ENCODE measurements around the gene RASEF. TPM values are rescaled to one million over a fixed set of nuclear protein-coding genes. Genes with fewer than 3 reads are reported as not detected.

Gene RASEF
- total RNA-seq, 2 experiments from 2014 or later = not detected

- no peaks in the 10 kb centered on the region for H3K27me3 ChIP-seq (ENCODE audit: control insufficient read depth in 1 of 2, insufficient read depth in 2 of 2, low read length in 2 of 2)
- no peaks in the 10 kb centered on the region for H3K27me3 Mint-ChIP-seq
- no peak overlapping the region for H3K27ac Mint-ChIP-seq
- ChIA-PET CTCF (no interaction called here), POLR2A (no interaction called here)
- no peak overlapping the region for H3K4me3 ChIP-seq (ENCODE audit: low read length)
- no peak for ATAC-seq (ENCODE audit: poor library complexity)
- no peak overlapping the region for H3K27ac ChIP-seq (ENCODE audit: low read depth in 1 of 2, low read length in 2 of 2)
- TF ChIP-seq CTCF (IDR thresholded peaks at IDR 0.05) = no peak
- no peaks in the 10 kb centered on the region for H3K4me1 Mint-ChIP-seq (ENCODE audit: low read depth)
- H3K4me3 Mint-ChIP-seq = no peak overlapping the region
- H3K9me3 ChIP-seq (ENCODE audit: control insufficient read depth in 1 of 2, insufficient read depth in 1 of 2, low read length in 2 of 2) = no peaks in the 10 kb centered on the region
- no peaks in the 10 kb centered on the region for H3K36me3 ChIP-seq (ENCODE audit: insufficient read depth, low read length)
- H3K36me3 Mint-ChIP-seq (ENCODE audit: low read depth) = no peaks in the 10 kb centered on the region
- intact Hi-C loops (cut with DNase I, micrococcal nuclease) = loop anchor here in 1 of 2 experiments (10.0 kb wide), 1 partner anchor 58 kb away; no protein-coding TSS in a partner anchor
- DNase-seq = no peak
- no peaks in the 10 kb centered on the region for H3K9me3 Mint-ChIP-seq
- no peaks in the 10 kb centered on the region for H3K4me1 ChIP-seq (ENCODE audit: insufficient read depth, low read length)
These were observed 90.5 kb downstream of the RASEF start for GRCh38 chr9:82972446-82972845.

GRCh38 chr9:82970359-82970758 lies 92.6 kb downstream of the RASEF start:
- no peaks in the 10 kb centered on the region for H3K4me1 Mint-ChIP-seq (ENCODE audit: low read depth)
- no peaks in the 10 kb centered on the region for H3K9me3 Mint-ChIP-seq
- no peak overlapping the region for H3K4me3 Mint-ChIP-seq
- Histone ChIP-seq H3K27ac (ENCODE audit: low read depth in 1 of 2, low read length in 2 of 2) (no peak overlapping the region), H3K36me3 (ENCODE audit: insufficient read depth, low read length) (no peaks in the 10 kb centered on the region), H3K9me3 (ENCODE audit: control insufficient read depth in 1 of 2, insufficient read depth in 1 of 2, low read length in 2 of 2) (no peaks in the 10 kb centered on the region), H3K27me3 (ENCODE audit: control insufficient read depth in 1 of 2, insufficient read depth in 2 of 2, low read length in 2 of 2) (no peaks in the 10 kb centered on the region), H3K4me1 (ENCODE audit: insufficient read depth, low read length) (no peaks in the 10 kb centered on the region), H3K4me3 (ENCODE audit: low read length) (no peak overlapping the region)
- intact Hi-C loops (cut with DNase I, micrococcal nuclease) = loop anchor here in 1 of 2 experiments (10.0 kb wide), 1 partner anchor 56 kb away; no protein-coding TSS in a partner anchor
- no peak for ATAC-seq (ENCODE audit: poor library complexity)
- no peak for DNase-seq
- H3K27me3 Mint-ChIP-seq = no peaks in the 10 kb centered on the region
- TF ChIP-seq CTCF (IDR thresholded peaks at IDR 0.05) = no peak
- POLR2A ChIA-PET = no interaction called here
- CTCF ChIA-PET = no interaction called here
- H3K36me3 Mint-ChIP-seq (ENCODE audit: low read depth) = no peaks in the 10 kb centered on the region
- H3K27ac Mint-ChIP-seq = no peak overlapping the region

- no peak overlapping the region for H3K27ac Mint-ChIP-seq
- no peak overlapping the region for H3K4me3 Mint-ChIP-seq
- ATAC-seq (ENCODE audit: poor library complexity) (no peak), DNase-seq (no peak)
- H3K27me3 ChIP-seq (ENCODE audit: control insufficient read depth in 1 of 2, insufficient read depth in 2 of 2, low read length in 2 of 2) = no peaks in the 10 kb centered on the region
- no peaks in the 10 kb centered on the region for H3K36me3 Mint-ChIP-seq (ENCODE audit: low read depth)
- ChIA-PET CTCF (no interaction called here), POLR2A (no interaction called here)
- H3K9me3 ChIP-seq (ENCODE audit: control insufficient read depth in 1 of 2, insufficient read depth in 1 of 2, low read length in 2 of 2) = no peaks in the 10 kb centered on the region
- no peaks in the 10 kb centered on the region for H3K36me3 ChIP-seq (ENCODE audit: insufficient read depth, low read length)
- H3K4me3 ChIP-seq (ENCODE audit: low read length) = no peak overlapping the region
- H3K4me1 ChIP-seq (ENCODE audit: insufficient read depth, low read length) = no peaks in the 10 kb centered on the region
- no peaks in the 10 kb centered on the region for H3K27me3 Mint-ChIP-seq
- no peaks in the 10 kb centered on the region for H3K9me3 Mint-ChIP-seq
- H3K4me1 Mint-ChIP-seq (ENCODE audit: low read depth) = no peaks in the 10 kb centered on the region
- TF ChIP-seq CTCF (IDR thresholded peaks at IDR 0.05) = no peak
- intact Hi-C loops (cut with DNase I, micrococcal nuclease) = loop anchor here in 1 of 2 experiments (10.0 kb wide), 1 partner anchor 56 kb away; no protein-coding TSS in a partner anchor
- no peak overlapping the region for H3K27ac ChIP-seq (ENCODE audit: low read depth in 1 of 2, low read length in 2 of 2)
These were observed 93.7 kb downstream of the RASEF start for GRCh38 chr9:82969291-82969690.

All from CD4-positive, alpha-beta T cell (primary cell).